ENCODE data around the gene GAR1. TPM values are rescaled to one million over a fixed set of nuclear protein-coding genes. Genes with fewer than 3 reads are reported as not detected.

GAR1 gene
- total RNA-seq, 4 donors from 2014 or later, result 3.4 to 9.7 (median 5.1) TPM

DNA sequence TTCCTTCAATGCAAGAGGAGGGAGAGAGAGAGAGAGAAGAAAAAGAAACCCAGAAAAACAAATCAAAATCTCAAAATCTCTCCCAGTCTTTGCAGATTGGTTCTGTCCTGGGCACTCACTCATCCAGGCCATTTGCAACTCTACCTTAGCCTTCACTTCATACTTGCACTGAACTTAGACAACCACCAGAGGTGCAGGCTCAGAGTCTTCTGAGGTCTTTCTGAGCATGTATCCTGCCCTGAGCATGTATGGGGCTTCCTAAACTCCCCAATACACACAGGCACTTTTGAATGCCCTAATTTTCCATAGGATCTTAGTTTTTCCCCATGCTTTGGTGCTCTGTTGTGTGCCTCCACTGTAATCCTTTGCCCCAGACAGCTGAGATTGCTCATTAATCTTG, 16.7 kb upstream of the GAR1 start:
- H3K27ac ChIP-seq, result no peak overlapping the region
- ATAC-seq, result no peak

GRCh38 chr4:109801099-109801789, 14.3 kb upstream of the GAR1 start:
- H3K4me3 ChIP-seq, result peak overlapping the region in 1 of 2 donors; percentile 27
- peaks cover 0 to 6% (median 0%) of the 10 kb centered on the region in 3 donors for H3K9me3 ChIP-seq
- WGBS, 2 donors (ENCODE audit: low coverage in 1 of 2), result 42 to 50% methylated on average over 4 of the region's 4 CpGs
- H3K36me3 ChIP-seq, result no peaks in the 10 kb centered on the region
- TF ChIP-seq POLR2A (IDR thresholded peaks at IDR 0.05) (no peak), EP300 (IDR thresholded peaks at IDR 0.05) (no peak), POLR2AphosphoS5 (IDR thresholded peaks at IDR 0.05) (no peak), CTCF (IDR thresholded peaks at IDR 0.05) (no peak)
- ATAC-seq, result no peak
- H3K27me3 ChIP-seq, result peaks cover 4% of the 10 kb centered on the region
- no peaks in the 10 kb centered on the region for H3K4me1 ChIP-seq
- no peak overlapping the region for H3K27ac ChIP-seq

More for the DNA sequence above, 16.7 kb upstream of the GAR1 start:
- TF ChIP-seq POLR2A (IDR thresholded peaks at IDR 0.05), result no peak
- TF ChIP-seq CTCF (IDR thresholded peaks at IDR 0.05), result no peak
- no peak for TF ChIP-seq EP300 (IDR thresholded peaks at IDR 0.05)
- TF ChIP-seq POLR2AphosphoS5 (IDR thresholded peaks at IDR 0.05), result no peak
- Histone ChIP-seq H3K27me3 (peaks cover 9% of the 10 kb centered on the region), H3K4me1 (no peaks in the 10 kb centered on the region), H3K9me3 (peaks cover 0 to 23% (median 0%) of the 10 kb centered on the region in 3 donors), H3K36me3 (no peaks in the 10 kb centered on the region), H3K4me3 (no peak overlapping the region)

GRCh38 chr4:109801895-109802319, 13.7 kb upstream of the GAR1 start, which contains the start of gene CFI:
Gene CFI (minus strand): TSS chr4:109801999. CDS start chr4:109801971, 28 bp downstream.
- no peak for TF ChIP-seq POLR2AphosphoS5 (IDR thresholded peaks at IDR 0.05)
- TF ChIP-seq POLR2A (IDR thresholded peaks at IDR 0.05), result no peak
- WGBS, 2 donors (ENCODE audit: low coverage in 1 of 2), result 44 to 46% methylated on average over 2 of the region's 2 CpGs
- ATAC-seq, result no peak
- no peaks in the 10 kb centered on the region for H3K36me3 ChIP-seq
- no peaks in the 10 kb centered on the region for H3K4me1 ChIP-seq
- no peaks in the 10 kb centered on the region for H3K9me3 ChIP-seq
- peak within 1 kb of the TSS in 1 of 2 donors; percentile 27 for H3K4me3 ChIP-seq
- H3K27me3 ChIP-seq, result peaks cover 4% of the 10 kb centered on the region
- H3K27ac ChIP-seq, result peak within 1 kb of the TSS in 1 of 4 donors; percentile 21

- no peak for TF ChIP-seq POLR2A (IDR thresholded peaks at IDR 0.05)
- no peak for TF ChIP-seq CTCF (IDR thresholded peaks at IDR 0.05)
- no peak for ATAC-seq
- H3K36me3 ChIP-seq, result no peaks in the 10 kb centered on the region
- H3K9me3 ChIP-seq, result no peaks in the 10 kb centered on the region
- no peak overlapping the region for H3K4me3 ChIP-seq
- H3K27ac ChIP-seq, result no peak overlapping the region
- H3K4me1 ChIP-seq, result no peaks in the 10 kb centered on the region
- WGBS, 2 donors (ENCODE audit: low coverage in 1 of 2), result 17 to 36% methylated on average over 3 of the region's 4 CpGs
- peaks cover 4% of the 10 kb centered on the region for H3K27me3 ChIP-seq
Observed at GRCh38 chr4:109803924-109804571, 11.5 kb upstream of the GAR1 start.

DNA sequence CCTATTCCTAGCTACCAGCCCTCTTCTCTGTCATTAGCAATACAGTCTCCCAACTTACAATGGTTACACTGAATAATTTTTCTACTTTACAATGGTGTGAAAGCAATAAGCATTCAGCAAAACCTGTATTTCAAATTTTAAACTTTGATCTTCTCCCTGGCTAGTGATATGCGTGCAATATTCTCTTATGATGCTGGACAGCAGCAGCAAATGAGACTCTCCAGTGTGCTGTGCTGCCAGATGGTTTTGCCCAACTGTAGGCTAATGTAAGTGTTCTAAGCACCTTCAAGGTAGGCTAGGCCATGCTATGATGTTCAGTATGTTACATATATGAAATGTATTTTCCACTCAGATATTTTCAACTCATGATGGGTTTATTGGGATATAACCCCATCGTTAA, 5.9 kb upstream of the GAR1 start:
- 94% methylated on average over 2 of the region's 2 CpGs for WGBS, 2 donors (ENCODE audit: low coverage in 1 of 2)
- no peaks in the 10 kb centered on the region for H3K36me3 ChIP-seq

More for the DNA sequence above, 5.9 kb upstream of the GAR1 start:
- Histone ChIP-seq H3K9me3 (no peaks in the 10 kb centered on the region), H3K4me1 (peaks cover 0 to 4% (median 0%) of the 10 kb centered on the region in 3 donors), H3K4me3 (no peak overlapping the region), H3K27ac (no peak overlapping the region), H3K27me3 (peaks cover 4% of the 10 kb centered on the region)
- no peak for ATAC-seq
- TF ChIP-seq POLR2A (IDR thresholded peaks at IDR 0.05) (no peak), EP300 (IDR thresholded peaks at IDR 0.05) (no peak), POLR2AphosphoS5 (IDR thresholded peaks at IDR 0.05) (no peak), CTCF (IDR thresholded peaks at IDR 0.05) (no peak)

Data from gastroesophageal sphincter (tissue), 4 donors.